ENCODE data around the gene PIANP.

Gene PIANP

GRCh38 chr12:6644257-6644596, 56.4 kb downstream of the PIANP start:
- in situ Hi-C loops (cut with HindIII; ENCODE audit: low sequenced_read_pairs): no loop called here
- no peak for DNase-seq (ENCODE audit: low read depth, low spot score)
- H3K4me3 ChIP-seq (ENCODE audit: low read depth, low read length): no peak overlapping the region
- no peak for TF ChIP-seq CTCF (IDR thresholded peaks at IDR 0.05; ENCODE audit: low read depth, low read length)
